Colonic mucosa (tissue), 4 donors: Measurements from ENCODE around the gene ETV6. TPM values are rescaled to one million over a fixed set of nuclear protein-coding genes. Genes with fewer than 3 reads are reported as not detected.
A peak's percentile ranks its signal among the peaks of the same experiment; 100 is the strongest.

ENCODE experiments used
- DNase-seq: peaks from one replicate; pipeline ENCODE4 v3.0.0-alpha.2; 2020
- H3K27ac ChIP-seq: fragments of 200-600 bp; one replicate; pipeline ENCODE4 v1.8.0; 2021
- H3K27me3 ChIP-seq: fragments of 200-600 bp; one replicate; pipeline ENCODE4 v1.8.0; 2021
- H3K36me3 ChIP-seq: fragments of 200-600 bp; one replicate; pipeline ENCODE4 v1.8.0; 2021
- H3K4me1 ChIP-seq: fragments of 200-600 bp; one replicate; pipeline ENCODE4 v1.8.0; 2021; ENCODE audit warnings: mild to moderate bottlenecking
- H3K4me3 ChIP-seq: fragments of 200-600 bp; one replicate; pipeline ENCODE4 v1.8.0; 2021
- H3K9ac ChIP-seq, 2 donors: one replicate each; pipeline ENCODE4 v1.7.0; 2013; ENCODE audit warnings: control low read depth in 2 of 2, low read depth in 2 of 2, low read length in 2 of 2
- H3K9me3 ChIP-seq: fragments of 200-600 bp; one replicate; pipeline ENCODE4 v1.8.0; 2021
- intact Hi-C: fragments of 100-400 bp; cut with DNase I; formaldehyde crosslinking; loops from one replicate; pipeline ENCODE4 v1.14.1; 2022
- total RNA-seq, 2 donors: library from RNA; stranded (reverse); fragmentation: NEBNext Ultra II Directional in 1 of 2; extraction: Animal tissue kit (Norgen Biotek cat#: 25700) in 1 of 2; gene quantifications; one replicate each; pipeline ENCODE4 v1.2.1, GENCODE V29; 2021
- TF ChIP-seq, protein P1 (sequence below): fragments of 200-600 bp; IDR thresholded peaks from one replicate; pipeline ENCODE4 v1.8.0; 2022; ENCODE audit warnings: antibody characterized with exemption, mild to moderate bottlenecking
- donor health status: healthy.
- donor health status: DM: no; HTN: no; CAD: no.
- donor health status: DM: no; HTN: no; CAD: no.

Gene ETV6
- total RNA-seq, 2 donors from 2014 or later = 49.2 to 73.1 TPM

DNA sequence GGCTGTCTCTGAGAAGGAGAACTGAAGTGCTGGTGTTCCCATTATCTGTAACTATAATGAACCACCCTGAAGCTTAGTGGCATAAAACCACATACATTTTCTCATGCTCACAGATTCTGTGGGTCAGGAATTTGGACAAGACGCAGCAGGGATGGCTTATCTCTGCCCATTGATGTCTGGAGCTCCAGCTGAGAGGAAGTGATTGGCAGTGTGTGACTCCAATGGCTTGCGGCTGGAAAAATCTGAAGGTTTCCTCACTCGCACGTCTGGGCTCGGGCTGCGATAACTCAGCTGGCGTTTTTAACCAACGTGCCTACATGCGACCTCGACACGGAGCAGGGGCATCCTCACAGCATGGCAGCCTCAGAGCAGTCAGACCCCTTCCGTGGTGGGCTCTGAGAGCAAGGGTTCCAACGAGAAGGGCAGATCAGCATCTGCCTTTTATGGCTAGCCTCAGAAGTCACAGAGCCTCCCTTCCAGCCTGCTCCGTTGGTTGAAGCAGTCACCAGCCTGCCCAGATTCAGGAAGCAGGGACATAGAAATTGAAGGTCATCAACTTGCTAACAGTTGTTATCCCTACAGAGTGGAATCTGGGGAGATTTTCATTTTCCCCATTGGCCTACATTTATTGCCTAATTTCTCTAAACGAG lies 277.9 kb downstream of the ETV6 start:
- Histone ChIP-seq H3K36me3 (no peaks in the 10 kb centered on the region), H3K4me1 (peaks cover 4% of the 10 kb centered on the region), H3K27ac (no peak overlapping the region), H3K4me3 (no peak overlapping the region), H3K9me3 (no peaks in the 10 kb centered on the region), H3K27me3 (no peaks in the 10 kb centered on the region), H3K9ac (no peak overlapping the region)
- TF ChIP-seq, protein P1, sequence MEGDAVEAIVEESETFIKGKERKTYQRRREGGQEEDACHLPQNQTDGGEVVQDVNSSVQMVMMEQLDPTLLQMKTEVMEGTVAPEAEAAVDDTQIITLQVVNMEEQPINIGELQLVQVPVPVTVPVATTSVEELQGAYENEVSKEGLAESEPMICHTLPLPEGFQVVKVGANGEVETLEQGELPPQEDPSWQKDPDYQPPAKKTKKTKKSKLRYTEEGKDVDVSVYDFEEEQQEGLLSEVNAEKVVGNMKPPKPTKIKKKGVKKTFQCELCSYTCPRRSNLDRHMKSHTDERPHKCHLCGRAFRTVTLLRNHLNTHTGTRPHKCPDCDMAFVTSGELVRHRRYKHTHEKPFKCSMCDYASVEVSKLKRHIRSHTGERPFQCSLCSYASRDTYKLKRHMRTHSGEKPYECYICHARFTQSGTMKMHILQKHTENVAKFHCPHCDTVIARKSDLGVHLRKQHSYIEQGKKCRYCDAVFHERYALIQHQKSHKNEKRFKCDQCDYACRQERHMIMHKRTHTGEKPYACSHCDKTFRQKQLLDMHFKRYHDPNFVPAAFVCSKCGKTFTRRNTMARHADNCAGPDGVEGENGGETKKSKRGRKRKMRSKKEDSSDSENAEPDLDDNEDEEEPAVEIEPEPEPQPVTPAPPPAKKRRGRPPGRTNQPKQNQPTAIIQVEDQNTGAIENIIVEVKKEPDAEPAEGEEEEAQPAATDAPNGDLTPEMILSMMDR = no peak
- intact Hi-C loops = no loop called here
- DNase-seq = no peak

DNA sequence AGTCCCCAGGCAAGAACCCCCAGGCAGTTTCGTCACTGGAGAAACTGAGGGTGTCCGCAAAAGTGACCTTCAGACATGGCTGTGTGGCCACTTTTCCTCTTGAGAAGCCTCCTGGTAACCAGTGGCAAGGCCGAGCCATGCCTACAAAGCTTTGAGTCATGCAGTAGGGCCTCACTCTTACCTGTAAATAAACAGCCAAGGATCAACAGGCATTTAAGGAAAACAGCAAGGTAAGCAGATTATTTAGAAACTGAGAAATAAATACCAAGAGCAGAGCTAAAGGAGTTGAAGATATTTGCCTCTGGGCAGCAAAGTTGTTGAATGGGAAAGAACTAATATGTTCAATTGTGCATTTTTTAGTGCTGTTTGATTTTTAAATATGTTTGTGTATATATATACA lies 280.2 kb downstream of the ETV6 start:
- no peak for DNase-seq
- H3K27ac ChIP-seq = no peak overlapping the region
- H3K4me3 ChIP-seq = no peak overlapping the region
- H3K9me3 ChIP-seq = no peaks in the 10 kb centered on the region
- H3K36me3 ChIP-seq = no peaks in the 10 kb centered on the region
- TF ChIP-seq, protein P1 = no peak
- peaks cover 4% of the 10 kb centered on the region for H3K4me1 ChIP-seq
- no peaks in the 10 kb centered on the region for H3K27me3 ChIP-seq
- intact Hi-C loops = no loop called here
- no peak overlapping the region for H3K9ac ChIP-seq

DNA sequence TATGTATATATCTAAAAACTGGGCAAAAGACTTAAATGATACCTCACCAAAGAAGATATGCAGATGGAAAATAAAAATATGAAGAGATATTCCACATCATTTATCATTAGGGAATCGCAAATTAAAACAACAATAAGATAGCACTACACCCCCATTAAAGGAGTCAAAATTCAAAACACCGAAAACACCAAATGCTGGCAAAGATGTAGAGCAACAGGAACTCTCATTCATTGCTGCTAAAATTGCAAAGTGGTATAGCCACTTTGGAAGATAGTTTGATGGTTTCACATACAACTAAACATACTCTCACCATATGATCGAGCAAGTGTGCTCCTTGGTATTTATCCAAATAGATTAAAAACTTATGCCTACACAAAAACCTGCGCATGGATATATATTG lies 289.7 kb downstream of the ETV6 start:
- TF ChIP-seq, protein P1 = no peak
- H3K9me3 ChIP-seq = no peaks in the 10 kb centered on the region
- H3K4me1 ChIP-seq = no peaks in the 10 kb centered on the region
- no peak overlapping the region for H3K4me3 ChIP-seq
- H3K9ac ChIP-seq = no peak overlapping the region
- H3K36me3 ChIP-seq = no peaks in the 10 kb centered on the region
- DNase-seq = no peak
- no peak overlapping the region for H3K27ac ChIP-seq
- no peaks in the 10 kb centered on the region for H3K27me3 ChIP-seq
- intact Hi-C loops = no loop called here

DNA sequence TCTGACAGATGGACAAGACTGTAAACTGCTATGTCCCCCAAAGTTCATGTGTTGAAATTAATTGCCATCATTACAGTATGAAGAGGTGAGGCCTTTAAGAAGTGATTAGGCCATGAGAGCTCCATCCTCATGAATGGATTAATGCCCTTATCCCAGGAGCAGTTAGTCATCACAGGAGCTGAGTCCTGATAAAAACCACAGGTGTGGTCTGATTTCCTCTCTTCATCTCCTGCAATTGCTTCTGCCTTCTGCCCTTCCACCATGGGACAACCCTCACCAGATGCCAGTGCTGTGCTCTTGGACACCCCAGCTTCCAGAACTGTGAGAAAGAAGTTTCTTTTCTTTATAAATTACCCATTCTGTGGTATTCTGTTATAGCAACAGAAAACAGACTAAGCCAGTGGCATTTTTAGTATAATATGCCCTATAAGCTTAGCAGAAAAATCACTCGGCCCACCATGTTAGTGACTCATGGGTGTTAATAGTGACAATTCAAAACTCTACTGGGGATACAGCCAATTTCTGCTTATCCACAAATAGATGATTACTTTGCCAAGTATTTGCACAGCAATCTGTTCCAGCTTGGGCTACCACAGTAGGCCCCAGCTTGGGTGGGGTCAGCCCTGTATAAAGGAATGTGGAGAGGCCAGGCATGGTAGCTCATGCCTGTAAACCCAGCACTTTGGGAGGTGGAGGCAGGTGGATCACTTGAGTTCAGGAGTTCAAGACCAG lies 292.3 kb downstream of the ETV6 start:
- intact Hi-C loops = no loop called here
- no peak for DNase-seq

DNA sequence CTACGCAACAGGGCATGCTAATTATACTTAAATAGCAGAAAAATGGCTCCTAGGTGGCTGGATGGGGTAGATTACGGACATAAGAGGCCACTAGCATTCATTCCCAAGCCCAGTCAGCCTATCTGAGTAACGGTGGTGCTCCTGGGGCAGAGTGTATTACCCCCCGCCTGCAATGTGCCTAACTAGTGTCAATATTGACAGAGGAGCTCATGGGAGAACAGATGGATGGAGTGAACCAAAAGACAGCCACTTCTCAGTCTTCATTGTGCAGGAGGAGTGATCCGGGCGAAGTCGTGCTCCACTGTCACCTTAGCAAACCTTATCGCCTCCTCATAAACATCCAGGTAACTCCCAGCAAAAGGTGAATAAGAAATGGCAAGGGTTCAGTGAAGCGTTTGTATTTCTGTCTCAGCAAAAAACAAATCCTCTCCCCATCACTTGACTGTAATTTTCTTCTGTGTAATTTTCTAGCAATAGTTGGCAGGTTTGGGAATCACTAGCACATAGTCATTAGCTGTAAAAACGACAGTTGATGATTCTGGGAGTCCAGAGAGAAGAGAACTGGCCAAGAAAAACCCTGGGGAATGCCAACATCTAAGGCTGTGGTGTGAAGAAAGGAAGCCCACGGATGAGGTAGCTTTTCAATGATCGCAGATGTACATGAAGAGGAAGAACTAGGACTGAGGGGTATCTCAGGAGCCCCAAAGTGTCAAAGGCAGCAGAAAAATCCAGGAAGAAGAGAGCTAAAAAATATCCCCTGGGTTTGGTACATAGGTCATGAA lies 294.6 kb downstream of the ETV6 start:
- H3K9ac ChIP-seq = no peak overlapping the region
- intact Hi-C loops = no loop called here
- TF ChIP-seq, protein P1 = no peak

More for the DNA sequence above, 292.3 kb downstream of the ETV6 start:
- H3K36me3 ChIP-seq = no peaks in the 10 kb centered on the region
- no peaks in the 10 kb centered on the region for H3K4me1 ChIP-seq
- H3K9me3 ChIP-seq = no peaks in the 10 kb centered on the region
- H3K27me3 ChIP-seq = no peaks in the 10 kb centered on the region
- H3K27ac ChIP-seq = no peak overlapping the region
- no peak overlapping the region for H3K9ac ChIP-seq
- TF ChIP-seq, protein P1 = no peak
- no peak overlapping the region for H3K4me3 ChIP-seq

More for the DNA sequence above, 294.6 kb downstream of the ETV6 start:
- no peaks in the 10 kb centered on the region for H3K27me3 ChIP-seq
- no peak overlapping the region for H3K27ac ChIP-seq
- H3K4me3 ChIP-seq = no peak overlapping the region
- H3K36me3 ChIP-seq = no peaks in the 10 kb centered on the region
- H3K9me3 ChIP-seq = no peaks in the 10 kb centered on the region
- H3K4me1 ChIP-seq = no peaks in the 10 kb centered on the region
- DNase-seq = peak; percentile 16
